ENCODE results near the gene PIP5K1B. TPM values are rescaled to one million over a fixed set of nuclear protein-coding genes. Genes with fewer than 3 reads are reported as not detected.

PIP5K1B gene
- total and polyA plus RNA-seq, 7 donors = 10.3 to 72.6 (median 23.5) TPM

- WGBS, 2 donors = 76 to 86% methylated on average over 14 of the region's 14 CpGs
- H3K4me1 ChIP-seq = peaks cover 0 to 14% (median 11%) of the 10 kb centered on the region in 4 donors
- no peaks in the 10 kb centered on the region for H3K9me3 ChIP-seq
- H3K27me3 ChIP-seq = no peaks in the 10 kb centered on the region
- no peak for DNase-seq
- H3K27ac ChIP-seq = no peak overlapping the region
- TF ChIP-seq POLR2A (IDR thresholded peaks at IDR 0.05) = no peak
- TF ChIP-seq CTCF (IDR thresholded peaks at IDR 0.05) = no peak
- no peak for TF ChIP-seq POLR2AphosphoS5 (IDR thresholded peaks at IDR 0.05)
- no peak for TF ChIP-seq EP300 (IDR thresholded peaks at IDR 0.05)
- no peaks in the 10 kb centered on the region for H3K36me3 ChIP-seq
- H3K4me3 ChIP-seq = no peak overlapping the region
- intact Hi-C loops (cut with DNase I) = loop anchor here (5.0 kb wide), 1 partner anchor 39 kb away; no protein-coding TSS in a partner anchor
Observed at GRCh38 chr9:68827837-68828744, 123.1 kb downstream of the PIP5K1B start.

GRCh38 chr9:68832101-68832500, 127.1 kb downstream of the PIP5K1B start:
- Histone ChIP-seq H3K4me3 (no peak overlapping the region), H3K27me3 (no peaks in the 10 kb centered on the region), H3K9me3 (no peaks in the 10 kb centered on the region), H3K4me1 (peaks cover 0 to 16% (median 9%) of the 10 kb centered on the region in 4 donors), H3K36me3 (no peaks in the 10 kb centered on the region), H3K27ac (no peak overlapping the region)
- no peak for DNase-seq
- intact Hi-C loops (cut with DNase I) = no loop called here
- TF ChIP-seq CTCF (IDR thresholded peaks at IDR 0.05) (no peak), POLR2AphosphoS5 (IDR thresholded peaks at IDR 0.05) (peak in 2 of 4 donors; percentile 48 to 51)

- Histone ChIP-seq H3K36me3 (no peaks in the 10 kb centered on the region), H3K27me3 (no peaks in the 10 kb centered on the region), H3K27ac (peak overlapping the region in 2 of 4 donors; percentile 7), H3K4me3 (no peak overlapping the region), H3K4me1 (peaks cover 0 to 19% (median 9%) of the 10 kb centered on the region in 4 donors), H3K9me3 (no peaks in the 10 kb centered on the region)
- intact Hi-C loops (cut with DNase I) = no loop called here
- DNase-seq = no peak
- TF ChIP-seq CTCF (IDR thresholded peaks at IDR 0.05) (no peak), EP300 (IDR thresholded peaks at IDR 0.05) (no peak), POLR2AphosphoS5 (IDR thresholded peaks at IDR 0.05) (no peak), POLR2A (IDR thresholded peaks at IDR 0.05) (no peak)
- WGBS, 2 donors = 93 to 94% methylated on average over 7 of the region's 7 CpGs
Observed at GRCh38 chr9:68832861-68833518, 128.0 kb downstream of the PIP5K1B start.

GRCh38 chr9:68834931-68835520, 130.0 kb downstream of the PIP5K1B start:
- Histone ChIP-seq H3K36me3 (no peaks in the 10 kb centered on the region), H3K9me3 (no peaks in the 10 kb centered on the region), H3K27ac (no peak overlapping the region), H3K4me1 (peaks cover 0 to 25% (median 12%) of the 10 kb centered on the region in 4 donors), H3K4me3 (no peak overlapping the region), H3K27me3 (no peaks in the 10 kb centered on the region)
- TF ChIP-seq CTCF (IDR thresholded peaks at IDR 0.05) = no peak
- TF ChIP-seq EP300 (IDR thresholded peaks at IDR 0.05) = no peak
- no peak for TF ChIP-seq POLR2AphosphoS5 (IDR thresholded peaks at IDR 0.05)
- no peak for TF ChIP-seq POLR2A (IDR thresholded peaks at IDR 0.05)
- intact Hi-C loops (cut with DNase I) = no loop called here
- 62 to 73% methylated on average over 2 of the region's 2 CpGs for WGBS, 2 donors
- DNase-seq = no peak

Data from sigmoid colon (tissue), 7 donors.